ENCODE data around the gene BCAT1. TPM values are rescaled to one million over a fixed set of nuclear protein-coding genes. Genes with fewer than 3 reads are reported as not detected.

Gene BCAT1
- total RNA-seq, 1 experiment from 2014 or later, result 0.74 TPM

GRCh38 chr12:24997970-24998582, 49.2 kb upstream of the BCAT1 start:
- ATAC-seq (no peak), DNase-seq (ENCODE audit: low read depth, low spot score) (no peak)
- Histone ChIP-seq H3K4me3 (replicated peaks in 1 of 2; ENCODE audit: low read depth in 1 of 2, low read length in 2 of 2) (no peak overlapping the region), H3K36me3 (ENCODE audit: control insufficient read depth in 1 of 2, insufficient read depth in 2 of 2, low read length in 2 of 2) (no peaks in the 10 kb centered on the region), H3K27me3 (ENCODE audit: insufficient read depth, low read length) (no peaks in the 10 kb centered on the region; the same call in 1 of the 2 replicates), H3K9me2 (ENCODE audit: insufficient read depth) (no peaks in the 10 kb centered on the region), H4K20me1 (ENCODE audit: insufficient read depth) (no peaks in the 10 kb centered on the region), H3K9me3 (ENCODE audit: control insufficient read depth in 1 of 2, insufficient read depth in 1 of 2, low read depth in 1 of 2, low read length in 2 of 2) (no peaks in the 10 kb centered on the region), H3K79me2 (ENCODE audit: insufficient read depth, low read length) (no peaks in the 10 kb centered on the region), H3K4me1 (ENCODE audit: control insufficient read depth in 1 of 2, insufficient read depth in 2 of 2, low read length in 2 of 2) (no peaks in the 10 kb centered on the region), H3K9ac (ENCODE audit: low read length) (no peak overlapping the region), H3K27ac (ENCODE audit: low read depth, low read length) (no peak overlapping the region), H2AFZ (ENCODE audit: low read depth, low read length, poor library complexity, severe bottlenecking) (no peak overlapping the region), H3K4me2 (ENCODE audit: low read length) (no peak overlapping the region)
- no TSS peak for BruUV-seq (replicated peaks)
- ChIA-PET RAD21 (ENCODE audit: low non-redundant PET in 1 of 2, low total read pairs in 2 of 2, uncharacterized antibody in 2 of 2, unreplicated experiment in 2 of 2) (no interaction called here), CTCF (no interaction called here), POLR2A (interaction anchor here (0.5 kb wide), 1 partner anchor 199 kb away, joined by 3 read pairs; no protein-coding TSS in a partner anchor)
- intact Hi-C loops (cut with micrococcal nuclease), result loop anchor here (10.0 kb wide), 2 partner anchors 557 to 1027 kb away; partner anchors contain the start of gene LMNTD1
- no peak for TF ChIP-seq ELF1 (IDR thresholded peaks at IDR 0.05; ENCODE audit: borderline replicate concordance, low read depth)
- no peak for TF ChIP-seq POLR2A (IDR thresholded peaks at IDR 0.05; ENCODE audit: borderline replicate concordance, extremely low read depth, insufficient read depth, insufficient read length)
- TF ChIP-seq CEBPB (IDR thresholded peaks at IDR 0.05; ENCODE audit: low read depth), result no peak

- POLR2A ChIA-PET, result interaction anchor here (0.5 kb wide), 1 partner anchor 199 kb away, joined by 3 read pairs; no protein-coding TSS in a partner anchor
- ATAC-seq (no peak), DNase-seq (ENCODE audit: low read depth, low spot score) (no peak)
- no TSS peak for BruUV-seq (replicated peaks)
- Histone ChIP-seq H3K9me2 (ENCODE audit: insufficient read depth) (no peaks in the 10 kb centered on the region), H4K20me1 (ENCODE audit: insufficient read depth) (no peaks in the 10 kb centered on the region), H3K79me2 (ENCODE audit: insufficient read depth, low read length) (no peaks in the 10 kb centered on the region), H3K27me3 (ENCODE audit: insufficient read depth, low read length) (no peaks in the 10 kb centered on the region; the same call in 1 of the 2 replicates), H3K27ac (ENCODE audit: low read depth, low read length) (no peak overlapping the region), H3K9me3 (ENCODE audit: control insufficient read depth in 1 of 2, insufficient read depth in 1 of 2, low read depth in 1 of 2, low read length in 2 of 2) (no peaks in the 10 kb centered on the region), H3K4me1 (ENCODE audit: control insufficient read depth in 1 of 2, insufficient read depth in 2 of 2, low read length in 2 of 2) (no peaks in the 10 kb centered on the region), H3K9ac (ENCODE audit: low read length) (no peak overlapping the region), H2AFZ (ENCODE audit: low read depth, low read length, poor library complexity, severe bottlenecking) (no peak overlapping the region), H3K36me3 (ENCODE audit: control insufficient read depth in 1 of 2, insufficient read depth in 2 of 2, low read length in 2 of 2) (no peaks in the 10 kb centered on the region), H3K4me2 (ENCODE audit: low read length) (no peak overlapping the region), H3K4me3 (replicated peaks in 1 of 2; ENCODE audit: low read depth in 1 of 2, low read length in 2 of 2) (no peak overlapping the region)
- RAD21 ChIA-PET (ENCODE audit: low non-redundant PET in 1 of 2, low total read pairs in 2 of 2, uncharacterized antibody in 2 of 2, unreplicated experiment in 2 of 2), result no interaction called here
- intact Hi-C loops (cut with micrococcal nuclease), result loop anchor here (10.0 kb wide), 2 partner anchors 557 to 1027 kb away; partner anchors contain the start of gene LMNTD1
- no peak for TF ChIP-seq ZBTB33 (IDR thresholded peaks at IDR 0.05; ENCODE audit: extremely low read depth, insufficient replicate concordance, low read length)
- no peak for TF ChIP-seq TCF7L2 (IDR thresholded peaks at IDR 0.05; ENCODE audit: borderline replicate concordance, extremely low read depth, insufficient read depth, insufficient read length)
- TF ChIP-seq CBX3 (IDR thresholded peaks at IDR 0.05; ENCODE audit: low read depth), result no peak
- TF ChIP-seq POLR2AphosphoS5 (IDR thresholded peaks at IDR 0.05; ENCODE audit: low read depth, low read length), result no peak
- no peak for TF ChIP-seq ZNF274 (IDR thresholded peaks at IDR 0.05; ENCODE audit: low read depth, low read length)
- TF ChIP-seq ELF1 (IDR thresholded peaks at IDR 0.05; ENCODE audit: borderline replicate concordance, low read depth), result no peak
- CTCF ChIA-PET, result no interaction called here
These were observed 48.6 kb upstream of the BCAT1 start for GRCh38 chr12:24997496-24997895.

Data from HCT116 (cell line).